H9 (cell line): ENCODE results near the gene KRT81. TPM values are rescaled to one million over a fixed set of nuclear protein-coding genes. Genes with fewer than 3 reads are reported as not detected.

Experiments used
- DNase-seq: peaks from one replicate; pipeline ENCODE4 v3.0.0-alpha.2; 2017
- H2AFZ ChIP-seq: one replicate; pipeline ENCODE4 v1.6.1; 2013; ENCODE audit warnings: mild to moderate bottlenecking, low read length, control low read depth, moderate library complexity
- H2AK5ac ChIP-seq: 2 replicates; pipeline ENCODE4 v1.6.1; 2013; ENCODE audit warnings: low read length, control low read depth, mixed read lengths; ENCODE audit not compliant: insufficient read length
- H2BK120ac ChIP-seq: one replicate; pipeline ENCODE4 v1.6.1; 2013; ENCODE audit warnings: low read depth, mild to moderate bottlenecking, low read length, control low read depth, inconsistent platforms; ENCODE audit not compliant: poor library complexity, severe bottlenecking
- H2BK12ac ChIP-seq: 2 replicates; pipeline ENCODE4 v1.6.1; 2013; ENCODE audit warnings: low read length, control low read depth, mixed read lengths, low read depth; ENCODE audit not compliant: insufficient read length
- H2BK15ac ChIP-seq: 2 replicates; pipeline ENCODE4 v1.6.1; 2013; ENCODE audit warnings: low read depth, low read length, control low read depth
- H2BK20ac ChIP-seq: one replicate; pipeline ENCODE4 v1.6.1; 2013; ENCODE audit warnings: low read depth, mild to moderate bottlenecking, low read length, control low read depth, inconsistent platforms; ENCODE audit not compliant: poor library complexity, severe bottlenecking
- H2BK5ac ChIP-seq: 2 replicates; pipeline ENCODE4 v1.6.1; 2013; ENCODE audit warnings: low read length, control low read depth, mixed read lengths; ENCODE audit not compliant: insufficient read length
- H3K14ac ChIP-seq: 2 replicates; pipeline ENCODE4 v1.6.1; 2013; ENCODE audit warnings: low read length, control low read depth; ENCODE audit not compliant: insufficient read depth
- H3K18ac ChIP-seq: 2 replicates; pipeline ENCODE4 v1.6.1; 2013; ENCODE audit warnings: low read depth, mild to moderate bottlenecking, mixed read lengths, low read length, control low read depth; ENCODE audit not compliant: insufficient read length
- H3K23ac ChIP-seq: 2 replicates; pipeline ENCODE4 v1.6.1; 2013; ENCODE audit warnings: low read length, control low read depth, mixed read lengths, low read depth; ENCODE audit not compliant: insufficient read length
- H3K23me2 ChIP-seq: 2 replicates; pipeline ENCODE4 v1.6.1; 2013; ENCODE audit warnings: low read depth, mild to moderate bottlenecking, mixed read lengths, low read length, control low read depth; ENCODE audit not compliant: insufficient read length, poor library complexity, severe bottlenecking
- H3K27ac ChIP-seq: 2 replicates; pipeline ENCODE4 v1.5.1; 2013; ENCODE audit warnings: low read length, control low read depth, mixed read lengths, low read depth; ENCODE audit not compliant: insufficient read length
- H3K27me3 ChIP-seq: 2 replicates; pipeline ENCODE4 v1.6.1; 2013; ENCODE audit warnings: low read length, control low read depth, inconsistent platforms; ENCODE audit not compliant: insufficient read depth
- H3K4ac ChIP-seq: 2 replicates; pipeline ENCODE4 v1.6.1; 2013; ENCODE audit warnings: low read depth, mild to moderate bottlenecking, control low read depth, inconsistent platforms, low read length, moderate library complexity
- H3K4me1 ChIP-seq: 2 replicates; pipeline ENCODE4 v1.6.1; 2013; ENCODE audit warnings: low read length, control low read depth, inconsistent platforms; ENCODE audit not compliant: insufficient read depth
- H3K4me2 ChIP-seq: 2 replicates; pipeline ENCODE4 v1.6.1; 2013; ENCODE audit warnings: low read length, control low read depth, mixed read lengths; ENCODE audit not compliant: insufficient read length, insufficient read depth
- H3K56ac ChIP-seq: 2 replicates; pipeline ENCODE4 v1.6.1; 2013; ENCODE audit warnings: low read depth, mild to moderate bottlenecking, mixed read lengths, low read length, control low read depth; ENCODE audit not compliant: insufficient read length
- H3K79me1 ChIP-seq: 2 replicates; pipeline ENCODE4 v1.6.1; 2013; ENCODE audit warnings: low read depth, mild to moderate bottlenecking, moderate library complexity, low read length, control low read depth, inconsistent platforms; ENCODE audit not compliant: insufficient read depth, poor library complexity, severe bottlenecking
- H3K79me2 ChIP-seq: 2 replicates; pipeline ENCODE4 v1.6.1; 2013; ENCODE audit warnings: low read length, control low read depth, inconsistent platforms; ENCODE audit not compliant: insufficient read depth
- H3K9ac ChIP-seq: 2 replicates; pipeline ENCODE4 v1.6.1; 2013; ENCODE audit warnings: low read length, control low read depth, mixed read lengths; ENCODE audit not compliant: insufficient read length; ENCODE audit errors: extremely low read depth
- H3K9me3 ChIP-seq: one replicate; pipeline ENCODE4 v1.6.1; 2013; ENCODE audit warnings: low read depth, low read length, inconsistent platforms; ENCODE audit not compliant: control insufficient read depth
- H3T11ph ChIP-seq: one replicate; pipeline ENCODE4 v1.6.1; 2013; ENCODE audit warnings: mild to moderate bottlenecking, low read length, control low read depth, inconsistent platforms
- H4K20me1 ChIP-seq: one replicate; pipeline ENCODE4 v1.6.1; 2013; ENCODE audit not compliant: control insufficient read depth, insufficient read length, insufficient read depth
- H4K5ac ChIP-seq: 2 replicates; pipeline ENCODE4 v1.6.1; 2013; ENCODE audit warnings: low read depth, mild to moderate bottlenecking, mixed read lengths, low read length, control low read depth; ENCODE audit not compliant: insufficient read length
- H4K8ac ChIP-seq: replicated peaks from 2 replicates; pipeline ENCODE4 v1.6.1; 2013; ENCODE audit warnings: low read length, control low read depth, mixed read lengths, low read depth; ENCODE audit not compliant: insufficient read length
- H4K91ac ChIP-seq: 2 replicates; pipeline ENCODE4 v1.6.1; 2013; ENCODE audit warnings: low read depth, mild to moderate bottlenecking, moderate library complexity, mixed read lengths, low read length, control low read depth; ENCODE audit not compliant: insufficient read length
- H3K27ac Mint-ChIP-seq, 3 experiments: 2 replicates in 2 of 3; 3 replicates in 1 of 3; pipeline ENCODE4 v1.8.0; 2020 to 2021; ENCODE audit warnings: mixed read lengths in 3 of 3, mild to moderate bottlenecking in 1 of 3, moderate library complexity in 1 of 3
- H3K27me3 Mint-ChIP-seq: 2 replicates; pipeline ENCODE4 v1.8.0; 2021; ENCODE audit warnings: low read depth, mild to moderate bottlenecking, moderate library complexity, mixed read lengths
- H3K36me3 Mint-ChIP-seq, 3 experiments: 2 replicates in 2 of 3; 3 replicates in 1 of 3; pipeline ENCODE4 v1.8.0; 2020 to 2021; ENCODE audit warnings: low read depth in 3 of 3, mixed read lengths in 3 of 3; ENCODE audit not compliant: insufficient read depth in 1 of 3
- H3K4me1 Mint-ChIP-seq, 2 experiments: 2 replicates each; pipeline ENCODE4 v1.8.0; 2020; ENCODE audit warnings: mixed read lengths in 2 of 2
- H3K4me3 Mint-ChIP-seq, 2 experiments: 2 replicates in 1 of 2; 3 replicates in 1 of 2; pipeline ENCODE4 v1.8.0; 2020 to 2021; ENCODE audit warnings: mild to moderate bottlenecking in 2 of 2, mixed read lengths in 2 of 2, moderate library complexity in 1 of 2
- H3K9me3 Mint-ChIP-seq, 2 experiments: 2 replicates in 1 of 2; 3 replicates in 1 of 2; pipeline ENCODE4 v1.8.0; 2020; ENCODE audit warnings: mild to moderate bottlenecking in 2 of 2, mixed read lengths in 2 of 2, moderate library complexity in 1 of 2
- WGBS: extraction: QIAGEN DNeasy Blood & Tissue Kit; methylation state at CpG from one replicate; pipeline ENCODE4 v1.1.7; 2013; ENCODE audit warnings: missing lambda C conversion rate, low lambda C conversion rate, mixed read lengths; ENCODE audit not compliant: insufficient read length; ENCODE audit errors: extremely low coverage; 5-methylcytosine and 5-hydroxymethylcytosine counted together
- total RNA-seq: library from RNA; stranded (reverse); gene quantifications from 2 replicates; pipeline ENCODE4 v1.2.1, GENCODE V29; 2021
- TF ChIP-seq, protein P1 (sequence below): fragments of 200-600 bp; sonication (generic); conservative IDR thresholded peaks from 3 replicates; pipeline ENCODE4 v1.8.0; 2021; ENCODE audit warnings: antibody characterized with exemption, mild to moderate bottlenecking

Gene KRT81
- total RNA-seq, 1 experiment from 2014 or later: not detected

DNA sequence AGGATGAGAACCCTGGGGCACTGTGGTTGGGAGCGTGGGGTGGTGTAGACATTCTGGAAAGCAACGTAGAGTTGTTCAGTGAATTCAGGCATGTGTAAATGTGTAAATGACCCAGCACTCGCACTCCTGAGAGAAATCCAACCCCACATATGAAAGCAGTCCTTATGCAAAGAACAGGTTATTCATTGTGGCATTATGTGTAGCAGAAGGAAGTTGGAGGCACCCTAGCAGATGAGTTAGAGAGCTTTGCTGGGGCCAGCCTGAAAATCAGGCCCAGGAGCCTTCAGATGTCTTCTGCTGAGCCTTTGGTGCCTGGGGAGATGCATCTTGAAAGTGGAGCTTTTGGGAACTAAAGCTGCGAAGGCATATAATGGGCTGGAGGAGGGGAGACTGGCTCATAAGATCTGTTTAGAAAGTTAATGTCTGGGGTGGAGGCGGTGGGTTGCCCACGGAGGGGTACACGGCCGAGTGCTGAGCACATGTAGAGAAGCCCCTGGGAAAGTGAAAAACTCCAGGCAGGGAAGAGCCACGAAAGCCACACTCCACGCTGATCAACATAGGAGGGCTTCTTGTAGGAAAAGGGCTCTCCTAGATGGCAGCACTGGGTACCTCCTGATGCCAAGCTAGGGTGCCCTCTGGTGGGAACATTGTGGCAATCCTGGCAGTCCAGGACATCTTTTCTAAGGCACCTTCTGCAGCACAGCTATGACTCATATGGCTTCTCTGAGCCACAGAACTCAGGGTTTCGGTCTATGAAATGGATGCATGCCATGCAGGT, 35.9 kb upstream of the KRT81 start:
- Histone ChIP-seq H2BK12ac (no peak overlapping the region), H3K23me2 (no peaks in the 10 kb centered on the region), H3K4me1 (0 out of 2 replicates have a peak, but pooled peaks cover 2% of the 10 kb centered on the region), H3K14ac (no peak overlapping the region), H3K27me3 (no peaks in the 10 kb centered on the region), H3K9me3 (no peaks in the 10 kb centered on the region), H4K20me1 (no peaks in the 10 kb centered on the region), H3T11ph (no peak overlapping the region), H2AFZ (no peak overlapping the region), H3K27ac (no peak overlapping the region), H3K56ac (no peak overlapping the region), H4K91ac (no peak overlapping the region), H3K79me2 (no peaks in the 10 kb centered on the region), H3K4me2 (no peak overlapping the region), H2BK120ac (no peak overlapping the region), H2BK20ac (no peak overlapping the region), H3K9ac (no peak overlapping the region), H4K5ac (no peak overlapping the region), H2BK5ac (no peak overlapping the region), H3K23ac (no peak overlapping the region), H3K79me1 (no peaks in the 10 kb centered on the region), H3K18ac (no peak overlapping the region), H4K8ac (no peak overlapping the region), H3K4ac (no peak overlapping the region), H2BK15ac (no peak overlapping the region), H2AK5ac (no peak overlapping the region)
- Mint-ChIP-seq H3K4me1 (peaks cover 8% of the 10 kb centered on the region in 2 experiments; a peak in 2 of 4 replicates), H3K9me3 (no peaks in the 10 kb centered on the region), H3K27me3 (peaks cover 19% of the 10 kb centered on the region), H3K36me3 (no peaks in the 10 kb centered on the region), H3K27ac (no peak overlapping the region), H3K4me3 (no peak overlapping the region)
- no CpG with 5 or more reads among the region's 11 CpGs for WGBS
- TF ChIP-seq, protein P1, sequence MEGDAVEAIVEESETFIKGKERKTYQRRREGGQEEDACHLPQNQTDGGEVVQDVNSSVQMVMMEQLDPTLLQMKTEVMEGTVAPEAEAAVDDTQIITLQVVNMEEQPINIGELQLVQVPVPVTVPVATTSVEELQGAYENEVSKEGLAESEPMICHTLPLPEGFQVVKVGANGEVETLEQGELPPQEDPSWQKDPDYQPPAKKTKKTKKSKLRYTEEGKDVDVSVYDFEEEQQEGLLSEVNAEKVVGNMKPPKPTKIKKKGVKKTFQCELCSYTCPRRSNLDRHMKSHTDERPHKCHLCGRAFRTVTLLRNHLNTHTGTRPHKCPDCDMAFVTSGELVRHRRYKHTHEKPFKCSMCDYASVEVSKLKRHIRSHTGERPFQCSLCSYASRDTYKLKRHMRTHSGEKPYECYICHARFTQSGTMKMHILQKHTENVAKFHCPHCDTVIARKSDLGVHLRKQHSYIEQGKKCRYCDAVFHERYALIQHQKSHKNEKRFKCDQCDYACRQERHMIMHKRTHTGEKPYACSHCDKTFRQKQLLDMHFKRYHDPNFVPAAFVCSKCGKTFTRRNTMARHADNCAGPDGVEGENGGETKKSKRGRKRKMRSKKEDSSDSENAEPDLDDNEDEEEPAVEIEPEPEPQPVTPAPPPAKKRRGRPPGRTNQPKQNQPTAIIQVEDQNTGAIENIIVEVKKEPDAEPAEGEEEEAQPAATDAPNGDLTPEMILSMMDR: peak; percentile 98
- DNase-seq: peak; percentile 91
